ENCODE measurements around the gene CNTNAP2. TPM values are rescaled to one million over a fixed set of nuclear protein-coding genes. Genes with fewer than 3 reads are reported as not detected.

The CNTNAP2 gene
- total RNA-seq, 1 experiment from 2014 or later: 64.5 TPM

GRCh38 chr7:147678943-147679342, 1562.3 kb downstream of the CNTNAP2 start:
- H3K9me3 Mint-ChIP-seq: no peaks in the 10 kb centered on the region
- H2BK120ac ChIP-seq (ENCODE audit: low read depth, low read length, poor library complexity, severe bottlenecking): no peak overlapping the region
- H2BK5ac ChIP-seq (ENCODE audit: insufficient read length, low read length): no peak overlapping the region
- H3K18ac ChIP-seq (ENCODE audit: insufficient read length, low read depth, low read length): no peak overlapping the region
- no peaks in the 10 kb centered on the region for H3K4me1 Mint-ChIP-seq
- H3K79me1 ChIP-seq (ENCODE audit: insufficient read depth, low read depth, low read length, poor library complexity, severe bottlenecking): no peaks in the 10 kb centered on the region
- no peak overlapping the region for H3K9ac ChIP-seq (ENCODE audit: extremely low read depth, insufficient read length, low read length)
- no peak overlapping the region for H3K56ac ChIP-seq (ENCODE audit: insufficient read length, low read depth, low read length)
- no peak overlapping the region for H3K14ac ChIP-seq (ENCODE audit: insufficient read depth, low read length)
- H4K5ac ChIP-seq (ENCODE audit: insufficient read length, low read depth, low read length): no peak overlapping the region
- H3K4me2 ChIP-seq (ENCODE audit: insufficient read depth, insufficient read length, low read length): no peak overlapping the region
- H3K23ac ChIP-seq (ENCODE audit: insufficient read length, low read depth, low read length): no peak overlapping the region
- no peak overlapping the region for H2AFZ ChIP-seq (ENCODE audit: low read length)
- H2BK15ac ChIP-seq (ENCODE audit: low read depth, low read length): no peak overlapping the region
- H4K8ac ChIP-seq (replicated peaks; ENCODE audit: insufficient read length, low read depth, low read length): no peak overlapping the region
- no peaks in the 10 kb centered on the region for H3K79me2 ChIP-seq (ENCODE audit: insufficient read depth, low read length)
- TF ChIP-seq CTCF (conservative IDR thresholded peaks at IDR 0.05): no peak
- H3K4me3 Mint-ChIP-seq: no peak overlapping the region
- no peaks in the 10 kb centered on the region for H3K23me2 ChIP-seq (ENCODE audit: insufficient read length, low read depth, low read length, poor library complexity, severe bottlenecking)
- DNase-seq: no peak
- H3K27ac ChIP-seq (ENCODE audit: insufficient read length, low read depth, low read length): no peak overlapping the region
- WGBS (ENCODE audit: extremely low coverage, insufficient read length, low lambda C conversion rate): no CpG with 5 or more reads among the region's 1 CpG
- no peaks in the 10 kb centered on the region for H3K27me3 Mint-ChIP-seq (ENCODE audit: low read depth)
- no peaks in the 10 kb centered on the region for H3K9me3 ChIP-seq (ENCODE audit: control insufficient read depth, low read depth, low read length)
- no peaks in the 10 kb centered on the region for H3K4me1 ChIP-seq (ENCODE audit: insufficient read depth, low read length)
- no peaks in the 10 kb centered on the region for H3K27me3 ChIP-seq (ENCODE audit: insufficient read depth, low read length)
- no peak overlapping the region for H2BK12ac ChIP-seq (ENCODE audit: insufficient read length, low read depth, low read length)
- H2AK5ac ChIP-seq (ENCODE audit: insufficient read length, low read length): no peak overlapping the region
- no peaks in the 10 kb centered on the region for H4K20me1 ChIP-seq (ENCODE audit: control insufficient read depth, insufficient read depth, insufficient read length)
- H3K4ac ChIP-seq (ENCODE audit: low read depth, low read length): no peak overlapping the region
- no peak overlapping the region for H3T11ph ChIP-seq (ENCODE audit: low read length)
- H4K91ac ChIP-seq (ENCODE audit: insufficient read length, low read depth, low read length): no peak overlapping the region
- no peak overlapping the region for H3K27ac Mint-ChIP-seq
- H3K36me3 Mint-ChIP-seq (ENCODE audit: insufficient read depth in 1 of 3, low read depth in 3 of 3): no peaks in the 10 kb centered on the region
- no peak overlapping the region for H2BK20ac ChIP-seq (ENCODE audit: low read depth, low read length, poor library complexity, severe bottlenecking)
